Measurements from ENCODE around the gene PCDHB5.

- TF ChIP-seq CTCF (IDR thresholded peaks at IDR 0.05): peak; percentile 36; the same call in 2 of the 3 replicates
- no peak for TF ChIP-seq POLR2A (IDR thresholded peaks at IDR 0.05; ENCODE audit: low read length)
Observed at GRCh38 chr5:141135030-141135717, at the start of gene PCDHB5.
